HepG2 (cell line): ENCODE results near the gene ZNF648. TPM values are rescaled to one million over a fixed set of nuclear protein-coding genes. Genes with fewer than 3 reads are reported as not detected.

Experiments used
- ATAC-seq: fragments of 200-7000 bp; cut with Tn5 transposase; 3 replicates; pipeline ENCODE4 v1.9.1; 2020; ENCODE audit warnings: mild to moderate bottlenecking, moderate library complexity
- BruUV-seq: library from RNA; stranded (reverse); fragments of 400-500 nt; replicated peaks from 2 replicates; lab custom pipeline; 2021; lab: Mats Ljungman, UMichigan
- CTCF ChIA-PET: fragments of 300-600 bp; formaldehyde crosslinking; extraction: SDS; loops from one replicate; lab custom pipeline; 2021; ENCODE audit warnings: low total read pairs, inconsistent platforms, low intra/inter-chr PET ratio; lab: Yijun Ruan, JAX
- POLR2A ChIA-PET: fragments of 350-600 bp; sonication (Branson Sonifier 250); formaldehyde crosslinking; loops from one replicate; lab custom pipeline; 2020; ENCODE audit warnings: antibody characterized with exemption, inconsistent platforms; lab: Yijun Ruan, JAX
- DNase-seq: peaks from one replicate; pipeline ENCODE4 v3.0.0-alpha.2; 2015; ENCODE audit warnings: low spot score
- FAIRE-seq: peaks from 3 replicates; lab custom pipeline; 2011; peaks lifted over from hg19 to GRCh38; lab: Jason Lieb, UNC
- H2AFZ ChIP-seq: one replicate; pipeline ENCODE4 v1.6.1; 2011; ENCODE audit warnings: low read length, inconsistent platforms
- H3K27ac ChIP-seq: fragments of 300-600 bp; 3 replicates; pipeline ENCODE4 v1.8.0; 2011; ENCODE audit warnings: mixed run types, mild to moderate bottlenecking, mixed read lengths, low read length, inconsistent platforms; ENCODE audit not compliant: insufficient read depth; ENCODE audit errors: extremely low read length
- H3K27me3 ChIP-seq, 2 experiments: fragments of 200-600 bp in 1 of 2; 2 replicates in 1 of 2; 3 replicates in 1 of 2; pipeline versions ENCODE4 v1.6.0 to v1.8.0; 2011; ENCODE audit warnings: low read length in 2 of 2, mild to moderate bottlenecking in 2 of 2, moderate library complexity in 2 of 2, inconsistent platforms in 1 of 2; ENCODE audit not compliant: insufficient read depth in 2 of 2, control insufficient read depth in 1 of 2
- H3K36me3 ChIP-seq, 2 experiments: fragments of 200-600 bp in 1 of 2; replicated peaks in 1 of 2; 2 replicates in 1 of 2; 3 replicates in 1 of 2; pipeline versions ENCODE4 v1.5.1 to v1.8.0; 2011; ENCODE audit warnings: low read length in 2 of 2, inconsistent platforms in 1 of 2; ENCODE audit not compliant: insufficient read depth in 2 of 2, control insufficient read depth in 1 of 2
- H3K4me1 ChIP-seq: 2 replicates; pipeline ENCODE4 v1.5.1; 2012; ENCODE audit warnings: low read length, inconsistent platforms; ENCODE audit not compliant: insufficient read depth
- H3K4me2 ChIP-seq: 2 replicates; pipeline ENCODE4 v1.6.0; 2011; ENCODE audit warnings: low read depth, low read length, inconsistent platforms
- H3K4me3 ChIP-seq, 3 experiments: fragments of 200-600 bp in 1 of 3; sonication (generic), shearing (Covaris generic) in 1 of 3; replicated peaks in 1 of 3; 2 replicates each; pipeline ENCODE4 v1.5.1; 2011 to 2016; ENCODE audit warnings: low read length in 3 of 3, inconsistent platforms in 2 of 3, low read depth in 2 of 3, mild to moderate bottlenecking in 2 of 3, control low read depth in 1 of 3, mixed read lengths in 1 of 3; ENCODE audit not compliant: insufficient read depth in 1 of 3
- H3K79me2 ChIP-seq: one replicate; pipeline ENCODE4 v1.6.1; 2011; ENCODE audit warnings: low read length, inconsistent platforms; ENCODE audit not compliant: insufficient read depth
- H3K9ac ChIP-seq: 2 replicates; pipeline ENCODE4 v1.6.0; 2011; ENCODE audit warnings: mild to moderate bottlenecking, low read depth, low read length, inconsistent platforms; ENCODE audit not compliant: insufficient read depth
- H3K9me3 ChIP-seq: 2 replicates; pipeline ENCODE4 v1.5.1; 2012; ENCODE audit warnings: mild to moderate bottlenecking, low read length
- H4K20me1 ChIP-seq: 2 replicates; pipeline ENCODE4 v1.6.0; 2011; ENCODE audit warnings: inconsistent platforms, mild to moderate bottlenecking, low read length, moderate library complexity; ENCODE audit not compliant: insufficient read depth
- ELF4 ChIP-seq: sonication (generic); formaldehyde crosslinking; IDR thresholded peaks from 2 replicates; pipeline ENCODE4 v1.5.0; 2020; ENCODE audit warnings: missing genetic modification reagents, mild to moderate bottlenecking, moderate library complexity, borderline replicate concordance
- KLF11 ChIP-seq: IDR thresholded peaks from 2 replicates; pipeline ENCODE4 v1.6.1; 2016; ENCODE audit warnings: missing compliant biosample characterization
- MBD4 ChIP-seq: IDR thresholded peaks from 2 replicates; pipeline ENCODE4 v1.6.1; 2012; ENCODE audit warnings: low read length, inconsistent platforms, borderline replicate concordance
- MLLT10 ChIP-seq: sonication (generic); formaldehyde crosslinking; IDR thresholded peaks from 2 replicates; pipeline ENCODE4 v1.4.0; 2020; ENCODE audit warnings: missing genetic modification reagents
- POGZ ChIP-seq: sonication (generic); formaldehyde crosslinking; IDR thresholded peaks from 2 replicates; pipeline ENCODE4 v1.4.0; 2020; ENCODE audit warnings: mild to moderate bottlenecking, missing genetic modification reagents
- ZBTB38 ChIP-seq: sonication (generic); formaldehyde crosslinking; IDR thresholded peaks from 2 replicates; pipeline ENCODE4 v1.5.1; 2020; ENCODE audit warnings: mild to moderate bottlenecking, missing genetic modification reagents
- ZFAT ChIP-seq: sonication (generic); formaldehyde crosslinking; conservative IDR thresholded peaks from 2 replicates; pipeline ENCODE4 v1.8.1; 2023; ENCODE audit warnings: missing genetic modification reagents, inconsistent platforms
- ZNF264 ChIP-seq: sonication (generic); formaldehyde crosslinking; IDR thresholded peaks from 2 replicates; pipeline ENCODE4 v1.4.0; 2020; ENCODE audit warnings: missing genetic modification reagents
- ZNF512 ChIP-seq: sonication (generic); formaldehyde crosslinking; IDR thresholded peaks from 2 replicates; pipeline ENCODE4 v1.4.0; 2020; ENCODE audit warnings: mild to moderate bottlenecking, missing genetic modification reagents
- ZNF776 ChIP-seq: sonication (generic); formaldehyde crosslinking; IDR thresholded peaks from 2 replicates; pipeline ENCODE4 v1.4.0; 2020; ENCODE audit warnings: mild to moderate bottlenecking, missing genetic modification reagents
- ZNF777 ChIP-seq: sonication (generic); formaldehyde crosslinking; IDR thresholded peaks from 2 replicates; pipeline ENCODE4 v1.4.0; 2020; ENCODE audit warnings: missing genetic modification reagents
- WGBS: methylation state at CpG from one replicate; pipeline ENCODE4 v1.1.6; 2017; ENCODE audit warnings: low lambda C conversion rate; 5-methylcytosine and 5-hydroxymethylcytosine counted together
- in situ Hi-C: cut with HindIII; loops from 2 replicates; pipeline ENCODE4 v1.10.0; 2017; ENCODE audit warnings: low pct_unique_long_range_greater_than_20kb; ENCODE audit not compliant: extremely low pct_ligation_motif_present
- intact Hi-C: fragments of 100-400 bp; cut with micrococcal nuclease; formaldehyde crosslinking; loops from one replicate; pipeline ENCODE4 v1.10.0; 2022; ENCODE audit not compliant: unreplicated experiment
- polyA plus RNA-seq, 8 experiments: library from polyadenylated mRNA; depleted of rRNA in 3 of 8; stranded (reverse) in 7 of 8; unstranded in 1 of 8; fragments of >200 nt; fragmentation: Illumina TruSeq in 4 of 8; extraction: Trizol in 4 of 8; gene quantifications; 2 replicates each; pipeline versions ENCODE4 v1.2.1 to v1.2.3, GENCODE V29; 2011 to 2016; ENCODE audit warnings: low read depth in 4 of 8, missing spikeins in 1 of 8, mixed read lengths in 1 of 8; ENCODE audit not compliant: insufficient read depth in 1 of 8
- total RNA-seq, 5 experiments: library from RNA; depleted of rRNA; stranded (reverse); fragments of >200 nt; fragmentation: Illumina TruSeq; extraction: Trizol; gene quantifications; 2 replicates each; pipeline ENCODE4 v1.2.3, GENCODE V29; 2016; ENCODE audit warnings: low read depth in 1 of 5
- TF ChIP-seq, protein P1 (sequence below): sonication (generic); formaldehyde crosslinking; IDR thresholded peaks from 2 replicates; pipeline ENCODE4 v1.4.0; 2020; ENCODE audit warnings: missing genetic modification reagents
- TF ChIP-seq, protein P2 (sequence below): sonication (generic); formaldehyde crosslinking; IDR thresholded peaks from 2 replicates; pipeline ENCODE4 v1.5.1; 2020; ENCODE audit warnings: mild to moderate bottlenecking, missing genetic modification reagents

Gene ZNF648
- total and polyA plus RNA-seq, 2 of the 13 experiments (the other 11 are each of a cell fraction or from before 2014, with no cell fraction given), result 0.13 to 0.37 TPM

- TF ChIP-seq ZBTB38 (CRISPR knock-in tag) (no peak), ZFAT (CRISPR knock-in tag) (no peak), MBD4 (no peak), ZNF512 (CRISPR knock-in tag) (no peak), ZNF776 (CRISPR knock-in tag) (no peak), ZNF264 (CRISPR knock-in tag) (no peak), POGZ (CRISPR knock-in tag) (no peak), ZNF777 (CRISPR knock-in tag) (no peak), KLF11 (CRISPR knock-in tag) (no peak), MLLT10 (no peak), ELF4 (CRISPR knock-in tag) (no peak)
- TF ChIP-seq, protein P1, sequence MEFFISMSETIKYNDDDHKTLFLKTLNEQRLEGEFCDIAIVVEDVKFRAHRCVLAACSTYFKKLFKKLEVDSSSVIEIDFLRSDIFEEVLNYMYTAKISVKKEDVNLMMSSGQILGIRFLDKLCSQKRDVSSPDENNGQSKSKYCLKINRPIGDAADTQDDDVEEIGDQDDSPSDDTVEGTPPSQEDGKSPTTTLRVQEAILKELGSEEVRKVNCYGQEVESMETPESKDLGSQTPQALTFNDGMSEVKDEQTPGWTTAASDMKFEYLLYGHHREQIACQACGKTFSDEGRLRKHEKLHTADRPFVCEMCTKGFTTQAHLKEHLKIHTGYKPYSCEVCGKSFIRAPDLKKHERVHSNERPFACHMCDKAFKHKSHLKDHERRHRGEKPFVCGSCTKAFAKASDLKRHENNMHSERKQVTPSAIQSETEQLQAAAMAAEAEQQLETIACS (CRISPR knock-in tag), result no peak
- TF ChIP-seq, protein P2, sequence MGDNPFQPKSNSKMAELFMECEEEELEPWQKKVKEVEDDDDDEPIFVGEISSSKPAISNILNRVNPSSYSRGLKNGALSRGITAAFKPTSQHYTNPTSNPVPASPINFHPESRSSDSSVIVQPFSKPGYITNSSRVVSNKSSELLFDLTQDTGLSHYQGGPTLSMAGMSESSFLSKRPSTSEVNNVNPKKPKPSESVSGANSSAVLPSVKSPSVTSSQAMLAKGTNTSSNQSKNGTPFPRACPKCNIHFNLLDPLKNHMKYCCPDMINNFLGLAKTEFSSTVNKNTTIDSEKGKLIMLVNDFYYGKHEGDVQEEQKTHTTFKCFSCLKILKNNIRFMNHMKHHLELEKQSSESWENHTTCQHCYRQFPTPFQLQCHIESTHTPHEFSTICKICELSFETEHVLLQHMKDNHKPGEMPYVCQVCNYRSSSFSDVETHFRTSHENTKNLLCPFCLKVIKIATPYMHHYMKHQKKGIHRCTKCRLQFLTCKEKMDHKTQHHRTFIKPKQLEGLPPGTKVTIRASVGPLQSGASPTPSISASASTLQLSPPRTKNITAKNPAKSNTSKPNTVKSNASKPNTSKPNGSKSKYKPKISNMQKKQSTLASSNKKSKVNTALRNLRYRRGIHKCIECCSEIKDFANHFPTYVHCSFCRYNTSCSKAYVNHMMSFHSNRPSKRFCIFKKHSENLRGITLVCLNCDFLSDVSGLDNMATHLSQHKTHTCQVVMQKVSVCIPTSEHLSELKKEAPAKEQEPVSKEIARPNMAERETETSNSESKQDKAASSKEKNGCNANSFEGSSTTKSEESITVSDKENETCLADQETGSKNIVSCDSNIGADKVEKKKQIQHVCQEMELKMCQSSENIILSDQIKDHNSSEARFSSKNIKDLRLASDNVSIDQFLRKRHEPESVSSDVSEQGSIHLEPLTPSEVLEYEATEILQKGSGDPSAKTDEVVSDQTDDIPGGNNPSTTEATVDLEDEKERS (CRISPR knock-in tag), result no peak
- in situ Hi-C loops, result no loop called here
- FAIRE-seq (no peak), DNase-seq (no peak), ATAC-seq (no peak)
- no peaks in the 10 kb centered on the region for H3K4me1 ChIP-seq
- no peaks in the 10 kb centered on the region for H3K27me3 ChIP-seq
- no peak overlapping the region for H2AFZ ChIP-seq
- no TSS peak for BruUV-seq
- no peaks in the 10 kb centered on the region for H4K20me1 ChIP-seq
- no peak overlapping the region for H3K4me3 ChIP-seq
- 0 out of 2 replicates have a peak, but pooled peaks cover 8% of the 10 kb centered on the region for H3K9me3 ChIP-seq
- POLR2A ChIA-PET, result no interaction called here
- H3K36me3 ChIP-seq, result no peaks in the 10 kb centered on the region
- intact Hi-C loops, result no loop called here
- no peaks in the 10 kb centered on the region for H3K79me2 ChIP-seq
- no peak overlapping the region for H3K4me2 ChIP-seq
- no peak overlapping the region for H3K27ac ChIP-seq
- no peak overlapping the region for H3K9ac ChIP-seq
- CTCF ChIA-PET, result no interaction called here
- WGBS, result 43% methylated on average over 2 of the region's 2 CpGs
These were observed 12.9 kb downstream of the ZNF648 start for GRCh38 chr1:182048562-182048961.
